ENCODE measurements around the gene ENO3.

DNA sequence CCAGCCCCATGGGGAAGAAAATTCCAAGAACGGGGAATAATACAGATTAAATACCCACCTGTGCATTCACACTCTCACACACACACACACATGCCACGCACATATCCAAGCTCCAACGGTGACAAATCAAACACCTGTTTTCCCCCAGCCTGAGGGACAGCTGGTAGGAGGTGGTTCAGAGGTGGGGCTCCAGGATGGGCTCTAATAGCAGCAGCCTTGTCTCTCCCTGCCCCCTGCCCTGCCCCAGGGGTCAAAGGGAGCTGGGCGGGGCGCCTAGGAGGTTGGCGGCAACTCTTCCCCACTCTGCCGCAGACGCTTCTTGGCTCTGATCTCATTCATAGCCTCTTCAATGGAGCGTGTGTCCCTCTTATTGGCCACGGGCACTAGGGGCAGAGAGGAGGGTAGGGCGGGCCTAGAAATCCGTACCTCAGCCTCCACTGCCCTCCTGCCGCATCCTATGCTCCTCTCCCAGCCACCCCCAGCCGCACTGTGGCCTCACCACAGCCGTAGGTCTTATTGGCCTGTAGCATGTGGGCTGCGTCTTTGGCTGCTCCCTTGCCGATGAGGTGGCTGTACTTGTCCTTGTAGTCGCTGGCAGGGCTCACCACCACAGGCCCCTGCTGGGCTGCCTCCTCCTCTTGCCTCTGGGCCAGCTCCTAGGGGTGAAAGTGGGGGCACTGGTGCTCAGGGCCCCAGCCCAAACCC lies 8.5 kb downstream of the ENO3 start:
- no peak for TF ChIP-seq POLR2A (IDR thresholded peaks at IDR 0.05)
- TF ChIP-seq, protein P1, sequence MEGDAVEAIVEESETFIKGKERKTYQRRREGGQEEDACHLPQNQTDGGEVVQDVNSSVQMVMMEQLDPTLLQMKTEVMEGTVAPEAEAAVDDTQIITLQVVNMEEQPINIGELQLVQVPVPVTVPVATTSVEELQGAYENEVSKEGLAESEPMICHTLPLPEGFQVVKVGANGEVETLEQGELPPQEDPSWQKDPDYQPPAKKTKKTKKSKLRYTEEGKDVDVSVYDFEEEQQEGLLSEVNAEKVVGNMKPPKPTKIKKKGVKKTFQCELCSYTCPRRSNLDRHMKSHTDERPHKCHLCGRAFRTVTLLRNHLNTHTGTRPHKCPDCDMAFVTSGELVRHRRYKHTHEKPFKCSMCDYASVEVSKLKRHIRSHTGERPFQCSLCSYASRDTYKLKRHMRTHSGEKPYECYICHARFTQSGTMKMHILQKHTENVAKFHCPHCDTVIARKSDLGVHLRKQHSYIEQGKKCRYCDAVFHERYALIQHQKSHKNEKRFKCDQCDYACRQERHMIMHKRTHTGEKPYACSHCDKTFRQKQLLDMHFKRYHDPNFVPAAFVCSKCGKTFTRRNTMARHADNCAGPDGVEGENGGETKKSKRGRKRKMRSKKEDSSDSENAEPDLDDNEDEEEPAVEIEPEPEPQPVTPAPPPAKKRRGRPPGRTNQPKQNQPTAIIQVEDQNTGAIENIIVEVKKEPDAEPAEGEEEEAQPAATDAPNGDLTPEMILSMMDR (IDR thresholded peaks at IDR 0.05): no peak
